Measurements from ENCODE around the gene YARS2. TPM values are rescaled to one million over a fixed set of nuclear protein-coding genes. Genes with fewer than 3 reads are reported as not detected.

Gene YARS2
- total and polyA plus RNA-seq, 9 of the 15 experiments (the other 6 are each of a cell fraction or from before 2014, with no cell fraction given), result 15.2 to 40.9 (median 28.7) TPM

- TF ChIP-seq TAL1 (IDR thresholded peaks at IDR 0.05), result 0 out of 2 replicates have a peak, but pooled peaks have one; percentile 6
- no peak for TF ChIP-seq SP2 (IDR thresholded peaks at IDR 0.05; ENCODE audit: extremely low read depth, low read depth, low read length, poor library complexity, severe bottlenecking)
- no peak; the same call in 1 of the 2 replicates for TF ChIP-seq SOX6 (IDR thresholded peaks at IDR 0.05)
- TF ChIP-seq HES1 (IDR thresholded peaks at IDR 0.05; ENCODE audit: low read depth), result no peak
- TF ChIP-seq SP1 (CRISPR knock-in tag; IDR thresholded peaks at IDR 0.05), result peak; percentile 42; the same call in 1 of the 2 replicates
- TF ChIP-seq ZNF586 (CRISPR knock-in tag; conservative IDR thresholded peaks at IDR 0.05), result no peak
- no peak for TF ChIP-seq ZNF696 (CRISPR knock-in tag; conservative IDR thresholded peaks at IDR 0.05)
- TF ChIP-seq ZNF347 (CRISPR knock-in tag; IDR thresholded peaks at IDR 0.05; ENCODE audit: low read depth), result no peak
- peak; percentile 97 for TF ChIP-seq POLR2A (conservative IDR thresholded peaks at IDR 0.05)
- TF ChIP-seq HDGF (IDR thresholded peaks at IDR 0.05), result no peak
- TF ChIP-seq ZNF77 (CRISPR knock-in tag; IDR thresholded peaks at IDR 0.05), result no peak
- TF ChIP-seq, protein P1, sequence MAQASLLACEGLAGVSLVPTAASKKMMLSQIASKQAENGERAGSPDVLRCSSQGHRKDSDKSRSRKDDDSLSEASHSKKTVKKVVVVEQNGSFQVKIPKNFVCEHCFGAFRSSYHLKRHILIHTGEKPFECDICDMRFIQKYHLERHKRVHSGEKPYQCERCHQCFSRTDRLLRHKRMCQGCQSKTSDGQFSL (CRISPR knock-in tag; IDR thresholded peaks at IDR 0.05), result no peak
- TF ChIP-seq, protein P1 (tag; IDR thresholded peaks at IDR 0.05), result no peak
- TF ChIP-seq, protein P2, sequence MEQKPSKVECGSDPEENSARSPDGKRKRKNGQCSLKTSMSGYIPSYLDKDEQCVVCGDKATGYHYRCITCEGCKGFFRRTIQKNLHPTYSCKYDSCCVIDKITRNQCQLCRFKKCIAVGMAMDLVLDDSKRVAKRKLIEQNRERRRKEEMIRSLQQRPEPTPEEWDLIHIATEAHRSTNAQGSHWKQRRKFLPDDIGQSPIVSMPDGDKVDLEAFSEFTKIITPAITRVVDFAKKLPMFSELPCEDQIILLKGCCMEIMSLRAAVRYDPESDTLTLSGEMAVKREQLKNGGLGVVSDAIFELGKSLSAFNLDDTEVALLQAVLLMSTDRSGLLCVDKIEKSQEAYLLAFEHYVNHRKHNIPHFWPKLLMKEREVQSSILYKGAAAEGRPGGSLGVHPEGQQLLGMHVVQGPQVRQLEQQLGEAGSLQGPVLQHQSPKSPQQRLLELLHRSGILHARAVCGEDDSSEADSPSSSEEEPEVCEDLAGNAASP (IDR thresholded peaks at IDR 0.05), result no peak
- TF ChIP-seq DPF2 (IDR thresholded peaks at IDR 0.05), result peak; percentile 39; the same call in 1 of the 2 replicates
- no peak for TF ChIP-seq ARHGAP35 (IDR thresholded peaks at IDR 0.05; ENCODE audit: partially characterized antibody)
- no peak for TF ChIP-seq ZNF609 (CRISPR knock-in tag; IDR thresholded peaks at IDR 0.05; ENCODE audit: borderline replicate concordance)
- no peak for TF ChIP-seq NCOA6 (IDR thresholded peaks at IDR 0.05)
- TF ChIP-seq, protein P3, sequence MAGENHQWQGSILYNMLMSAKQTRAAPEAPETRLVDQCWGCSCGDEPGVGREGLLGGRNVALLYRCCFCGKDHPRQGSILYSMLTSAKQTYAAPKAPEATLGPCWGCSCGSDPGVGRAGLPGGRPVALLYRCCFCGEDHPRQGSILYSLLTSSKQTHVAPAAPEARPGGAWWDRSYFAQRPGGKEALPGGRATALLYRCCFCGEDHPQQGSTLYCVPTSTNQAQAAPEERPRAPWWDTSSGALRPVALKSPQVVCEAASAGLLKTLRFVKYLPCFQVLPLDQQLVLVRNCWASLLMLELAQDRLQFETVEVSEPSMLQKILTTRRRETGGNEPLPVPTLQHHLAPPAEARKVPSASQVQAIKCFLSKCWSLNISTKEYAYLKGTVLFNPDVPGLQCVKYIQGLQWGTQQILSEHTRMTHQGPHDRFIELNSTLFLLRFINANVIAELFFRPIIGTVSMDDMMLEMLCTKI (IDR thresholded peaks at IDR 0.05; ENCODE audit: partially characterized antibody), result no peak
- no peak for TF ChIP-seq ZFP36 (IDR thresholded peaks at IDR 0.05; ENCODE audit: low read depth, low read length, partially characterized antibody)
- no peak for TF ChIP-seq POLR2AphosphoS2 (IDR thresholded peaks at IDR 0.05; ENCODE audit: low read length)
These were observed at the start of gene YARS2 (continued) for GRCh38 chr12:32755654-32756475.

Data from K562 (cell line).